Measurements from ENCODE around the gene TAS2R7. TPM values are rescaled to one million over a fixed set of nuclear protein-coding genes. Genes with fewer than 3 reads are reported as not detected.
A peak's percentile ranks its signal among the peaks of the same experiment; 100 is the strongest.
"Not testable (repeated sequence)": the region's sequence is repeated elsewhere in the genome, so short reads cannot be mapped to it uniquely, and the experiment has no call there.

The TAS2R7 gene
- total RNA-seq, 2 donors from 2014 or later: not detected

GRCh38 chr12:10794222-10794621 is 8.2 kb downstream of the TAS2R7 start:
- Mint-ChIP-seq H3K27me3 (peaks cover 29 to 38% of the 10 kb centered on the region in 2 donors), H3K9me3 (no peaks in the 10 kb centered on the region), H3K4me3 (no peak overlapping the region), H3K27ac (no peak overlapping the region), H3K4me1 (ENCODE audit: low read depth in 2 of 2) (no peaks in the 10 kb centered on the region), H3K36me3 (no peaks in the 10 kb centered on the region)
- DNase-seq (ENCODE audit: low spot score) (no peak), ATAC-seq (no peak)

DNA sequence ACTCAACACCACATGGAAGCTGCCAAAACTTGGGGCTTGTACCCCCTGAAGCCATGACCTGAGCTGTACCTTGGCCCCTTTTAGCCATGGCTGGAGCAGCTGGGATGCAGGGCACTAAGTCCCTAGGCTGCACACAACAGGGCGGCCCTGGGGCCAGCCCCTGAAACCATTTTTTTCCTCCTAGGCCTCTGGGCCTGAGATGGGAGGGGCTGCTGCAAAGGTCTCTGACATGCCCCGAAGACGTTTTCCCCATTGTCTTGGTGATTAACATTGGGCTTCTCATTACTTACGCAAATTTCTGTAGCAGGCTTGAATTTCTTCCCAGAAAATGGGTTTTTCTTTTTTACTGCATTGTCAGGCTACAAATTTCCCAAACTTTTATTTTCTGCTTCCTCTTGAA is 10.7 kb downstream of the TAS2R7 start:
- H3K4me1 Mint-ChIP-seq (ENCODE audit: low read depth in 2 of 2); ATAC-seq; H3K4me3 Mint-ChIP-seq; H3K36me3 Mint-ChIP-seq; DNase-seq (ENCODE audit: low spot score); H3K27ac Mint-ChIP-seq; H3K9me3 Mint-ChIP-seq: not testable (repeated sequence)
- peaks cover 27 to 29% of the 10 kb centered on the region in 2 donors for H3K27me3 Mint-ChIP-seq

- DNase-seq (ENCODE audit: low spot score) (no peak), ATAC-seq (no peak)
- H3K4me3 Mint-ChIP-seq: no peak overlapping the region
- H3K27me3 Mint-ChIP-seq: peaks cover 12 to 33% of the 10 kb centered on the region in 2 donors
- H3K4me1 Mint-ChIP-seq (ENCODE audit: low read depth in 2 of 2): no peaks in the 10 kb centered on the region
- no peaks in the 10 kb centered on the region for H3K36me3 Mint-ChIP-seq
- H3K27ac Mint-ChIP-seq: no peak overlapping the region
- no peaks in the 10 kb centered on the region for H3K9me3 Mint-ChIP-seq
Measured at GRCh38 chr12:10783252-10783651, 19.2 kb downstream of the TAS2R7 start.

DNA sequence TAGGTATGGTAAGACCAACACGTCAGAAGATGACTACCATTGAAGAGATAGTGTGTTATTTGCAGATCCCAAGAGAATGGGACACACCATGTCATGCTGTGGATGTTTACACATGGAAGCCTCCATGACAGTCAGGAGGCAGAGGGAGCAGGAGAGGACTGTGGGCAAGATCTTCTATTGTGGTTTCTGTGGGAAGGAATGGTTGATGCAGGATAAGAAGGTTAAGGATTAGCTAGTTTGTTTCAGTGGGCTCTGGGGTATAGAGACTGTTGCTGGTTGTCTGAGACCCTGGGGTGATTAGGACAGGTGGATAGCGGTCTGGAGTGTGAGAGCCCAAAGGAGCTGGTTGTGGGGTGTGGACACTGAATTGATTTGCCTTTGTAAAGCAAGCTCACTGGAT is 23.3 kb downstream of the TAS2R7 start:
- H3K4me1 Mint-ChIP-seq (ENCODE audit: low read depth in 2 of 2): no peaks in the 10 kb centered on the region
- H3K27me3 Mint-ChIP-seq: peaks cover 21 to 34% of the 10 kb centered on the region in 2 donors
- H3K4me3 Mint-ChIP-seq: no peak overlapping the region
- DNase-seq (ENCODE audit: low spot score) (no peak), ATAC-seq (peak in 1 of 2 donors; percentile 17)
- no peaks in the 10 kb centered on the region for H3K9me3 Mint-ChIP-seq
- H3K36me3 Mint-ChIP-seq: no peaks in the 10 kb centered on the region
- H3K27ac Mint-ChIP-seq: no peak overlapping the region

- no peak overlapping the region for H3K27ac Mint-ChIP-seq
- H3K4me3 Mint-ChIP-seq: no peak overlapping the region
- DNase-seq (ENCODE audit: low spot score) (no peak), ATAC-seq (no peak)
- H3K4me1 Mint-ChIP-seq (ENCODE audit: low read depth in 2 of 2): no peaks in the 10 kb centered on the region
- peaks cover 46 to 53% of the 10 kb centered on the region in 2 donors for H3K27me3 Mint-ChIP-seq
- H3K36me3 Mint-ChIP-seq: no peaks in the 10 kb centered on the region
- no peaks in the 10 kb centered on the region for H3K9me3 Mint-ChIP-seq
Measured at GRCh38 chr12:10771132-10771733, 31.2 kb downstream of the TAS2R7 start.

DNA sequence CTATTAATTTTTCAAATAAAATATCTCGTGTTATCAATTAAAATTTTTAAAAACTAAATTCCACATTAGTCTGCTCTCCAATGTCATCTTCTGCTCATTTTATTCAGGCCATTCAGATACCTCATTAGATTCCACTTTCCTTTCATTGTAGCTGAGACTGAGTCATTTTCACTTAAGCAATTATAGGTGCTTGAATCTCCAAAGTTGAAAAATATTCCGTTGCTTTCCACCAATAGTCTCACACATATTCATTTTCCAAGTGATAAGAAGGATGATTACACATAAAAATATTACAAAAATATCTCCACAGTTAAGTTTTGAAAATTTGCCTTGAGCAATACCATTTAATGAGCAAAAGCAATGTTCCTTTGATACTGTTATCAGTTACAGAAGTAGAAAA is 42.8 kb downstream of the TAS2R7 start:
- Mint-ChIP-seq H3K9me3 (peaks cover 11% of the 10 kb centered on the region), H3K27ac (no peak overlapping the region), H3K36me3 (peaks cover 12% of the 10 kb centered on the region), H3K27me3 (peaks cover 34 to 73% of the 10 kb centered on the region in 2 donors), H3K4me1 (ENCODE audit: low read depth in 2 of 2) (no peaks in the 10 kb centered on the region), H3K4me3 (no peak overlapping the region)
- ATAC-seq: no peak
- no peak for DNase-seq (ENCODE audit: low spot score)

DNA sequence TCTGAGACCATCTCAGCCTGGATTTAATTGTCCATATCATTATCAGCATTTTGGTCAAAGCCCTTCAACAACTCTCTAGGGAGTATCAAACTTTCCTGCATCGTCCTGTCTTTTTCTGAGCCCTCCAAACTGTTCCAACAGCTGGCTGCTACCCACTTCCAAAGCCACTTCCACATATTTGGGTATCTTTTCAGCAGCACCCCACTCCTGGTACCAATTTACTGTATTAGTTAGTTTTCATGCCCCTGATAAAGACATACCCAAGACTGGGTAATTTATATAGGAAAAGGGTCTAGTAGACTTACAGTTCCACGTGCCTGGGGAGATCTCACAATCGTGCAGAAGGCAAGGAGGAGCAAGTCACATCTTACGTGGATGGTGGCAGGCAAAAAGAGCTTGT is 46.2 kb downstream of the TAS2R7 start:
- Mint-ChIP-seq H3K4me1 (ENCODE audit: low read depth in 2 of 2) (peaks cover 0 to 3% of the 10 kb centered on the region in 2 donors), H3K9me3 (peaks cover 11% of the 10 kb centered on the region), H3K4me3 (no peak overlapping the region), H3K27ac (no peak overlapping the region), H3K27me3 (peaks cover 36 to 76% of the 10 kb centered on the region in 2 donors), H3K36me3 (peaks cover 12% of the 10 kb centered on the region)
- ATAC-seq (no peak), DNase-seq (ENCODE audit: low spot score) (no peak)

DNA sequence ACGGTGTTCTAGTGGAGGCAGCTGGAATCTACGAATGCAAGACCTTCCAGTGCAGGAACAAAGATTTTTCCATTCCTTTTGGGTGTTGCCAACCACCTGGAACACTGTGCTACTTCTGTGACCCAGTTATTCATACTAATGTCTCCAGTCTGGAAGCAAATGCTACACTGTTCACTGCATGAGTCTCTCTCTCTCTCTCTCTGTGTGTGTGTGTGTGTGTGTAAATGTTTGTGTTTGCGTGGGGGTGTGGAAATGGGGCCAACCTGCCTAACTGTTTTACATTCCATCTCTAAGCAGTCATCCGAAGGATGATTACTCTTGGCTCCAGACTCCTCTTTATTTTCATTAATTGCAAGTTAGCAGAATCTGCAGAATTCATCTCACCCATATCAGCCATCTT is 49.4 kb downstream of the TAS2R7 start:
- Mint-ChIP-seq H3K4me1 (ENCODE audit: low read depth in 2 of 2) (peaks cover 12 to 17% of the 10 kb centered on the region in 2 donors), H3K36me3 (peaks cover 12% of the 10 kb centered on the region), H3K27me3 (peaks cover 29 to 49% of the 10 kb centered on the region in 2 donors), H3K4me3 (no peak overlapping the region), H3K27ac (no peak overlapping the region), H3K9me3 (peaks cover 11% of the 10 kb centered on the region)
- no peak for ATAC-seq
- DNase-seq (ENCODE audit: low spot score): no peak

Other genes with a start within 250 kb of the TAS2R7 start
- 10 to 100 TPM; 84.0 to 94.4 TPM for gene MAGOHB, start 189.0 kb downstream of the TAS2R7 start, total RNA-seq
- 10 to 100 TPM; 10.7 to 30.3 TPM for gene STYK1, start 128.6 kb downstream of the TAS2R7 start, total RNA-seq
- 100 to 1,000 TPM; 147 to 210 TPM for gene YBX3, start 79.3 kb downstream of the TAS2R7 start, total RNA-seq
- not detected for gene TAS2R8, start 4.7 kb upstream of the TAS2R7 start, total RNA-seq
- gene TAS2R9, start 7.5 kb upstream of the TAS2R7 start, total RNA-seq: not detected
- gene TAS2R10, start 23.7 kb upstream of the TAS2R7 start, total RNA-seq: 1 to 10 TPM in 1 of 2 donors, under 1 TPM in 1; 0.64 to 1.0 TPM
- 1 to 10 TPM; 2.5 to 3.1 TPM for gene PRR4, start 46.8 kb upstream of the TAS2R7 start, total RNA-seq
- 10 to 100 TPM; 14.1 to 63.8 TPM for gene PRH1, start 81.6 kb upstream of the TAS2R7 start, total RNA-seq
- gene TAS2R13, start 106.9 kb upstream of the TAS2R7 start, total RNA-seq: 1 to 10 TPM; 1.2 to 4.3 TPM
- gene PRH2, start 126.6 kb upstream of the TAS2R7 start, total RNA-seq: not detected
- gene TAS2R14, start 136.6 kb upstream of the TAS2R7 start, total RNA-seq: 1 to 10 TPM; 2.3 to 6.2 TPM
- 1 to 10 TPM; 1.5 to 7.0 TPM for gene TAS2R50, start 184.3 kb upstream of the TAS2R7 start, total RNA-seq
- 1 to 10 TPM; 1.6 to 5.2 TPM for gene TAS2R20, start 195.7 kb upstream of the TAS2R7 start, total RNA-seq
- 10 to 100 TPM in 1 of 2 donors, 1 to 10 TPM in 1; 4.2 to 11.7 TPM for gene TAS2R19, start 220.0 kb upstream of the TAS2R7 start, total RNA-seq
- 10 to 100 TPM in 1 of 2 donors, 1 to 10 TPM in 1; 4.8 to 11.4 TPM for gene TAS2R31, start 228.8 kb upstream of the TAS2R7 start, total RNA-seq